ENCODE results near the gene VPS13A.

DNA sequence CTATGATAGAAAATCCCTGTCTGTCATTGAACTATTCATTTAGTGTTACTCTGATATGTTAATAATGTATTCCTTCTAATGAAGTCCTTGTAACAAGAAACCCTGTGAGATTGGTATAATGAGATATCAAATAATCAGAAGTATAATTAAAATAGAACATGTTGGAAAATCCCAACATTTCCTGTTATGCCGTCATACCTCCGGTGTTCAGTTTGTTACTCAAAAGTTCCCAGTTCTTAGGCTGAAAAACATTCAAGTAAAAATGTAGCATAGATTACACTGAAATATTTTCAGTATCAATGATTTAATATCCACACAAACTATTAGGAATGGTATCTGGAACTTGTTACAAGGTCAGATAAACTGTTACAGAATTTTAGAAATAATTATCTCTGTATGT is 243.3 kb downstream of the VPS13A start:
- TF ChIP-seq, protein P1, sequence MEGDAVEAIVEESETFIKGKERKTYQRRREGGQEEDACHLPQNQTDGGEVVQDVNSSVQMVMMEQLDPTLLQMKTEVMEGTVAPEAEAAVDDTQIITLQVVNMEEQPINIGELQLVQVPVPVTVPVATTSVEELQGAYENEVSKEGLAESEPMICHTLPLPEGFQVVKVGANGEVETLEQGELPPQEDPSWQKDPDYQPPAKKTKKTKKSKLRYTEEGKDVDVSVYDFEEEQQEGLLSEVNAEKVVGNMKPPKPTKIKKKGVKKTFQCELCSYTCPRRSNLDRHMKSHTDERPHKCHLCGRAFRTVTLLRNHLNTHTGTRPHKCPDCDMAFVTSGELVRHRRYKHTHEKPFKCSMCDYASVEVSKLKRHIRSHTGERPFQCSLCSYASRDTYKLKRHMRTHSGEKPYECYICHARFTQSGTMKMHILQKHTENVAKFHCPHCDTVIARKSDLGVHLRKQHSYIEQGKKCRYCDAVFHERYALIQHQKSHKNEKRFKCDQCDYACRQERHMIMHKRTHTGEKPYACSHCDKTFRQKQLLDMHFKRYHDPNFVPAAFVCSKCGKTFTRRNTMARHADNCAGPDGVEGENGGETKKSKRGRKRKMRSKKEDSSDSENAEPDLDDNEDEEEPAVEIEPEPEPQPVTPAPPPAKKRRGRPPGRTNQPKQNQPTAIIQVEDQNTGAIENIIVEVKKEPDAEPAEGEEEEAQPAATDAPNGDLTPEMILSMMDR (IDR thresholded peaks at IDR 0.05): no peak
- no peak for TF ChIP-seq POLR2A (IDR thresholded peaks at IDR 0.05)
